CD4-positive, alpha-beta T cell treated with Interleukin-17A for 1 hour (primary cell): Measurements from ENCODE around the gene ARHGEF1.

Experiments
- DNase-seq: peaks from one replicate; pipeline ENCODE4 v3.0.0-alpha.2; 2020

The ARHGEF1 gene, protein sequence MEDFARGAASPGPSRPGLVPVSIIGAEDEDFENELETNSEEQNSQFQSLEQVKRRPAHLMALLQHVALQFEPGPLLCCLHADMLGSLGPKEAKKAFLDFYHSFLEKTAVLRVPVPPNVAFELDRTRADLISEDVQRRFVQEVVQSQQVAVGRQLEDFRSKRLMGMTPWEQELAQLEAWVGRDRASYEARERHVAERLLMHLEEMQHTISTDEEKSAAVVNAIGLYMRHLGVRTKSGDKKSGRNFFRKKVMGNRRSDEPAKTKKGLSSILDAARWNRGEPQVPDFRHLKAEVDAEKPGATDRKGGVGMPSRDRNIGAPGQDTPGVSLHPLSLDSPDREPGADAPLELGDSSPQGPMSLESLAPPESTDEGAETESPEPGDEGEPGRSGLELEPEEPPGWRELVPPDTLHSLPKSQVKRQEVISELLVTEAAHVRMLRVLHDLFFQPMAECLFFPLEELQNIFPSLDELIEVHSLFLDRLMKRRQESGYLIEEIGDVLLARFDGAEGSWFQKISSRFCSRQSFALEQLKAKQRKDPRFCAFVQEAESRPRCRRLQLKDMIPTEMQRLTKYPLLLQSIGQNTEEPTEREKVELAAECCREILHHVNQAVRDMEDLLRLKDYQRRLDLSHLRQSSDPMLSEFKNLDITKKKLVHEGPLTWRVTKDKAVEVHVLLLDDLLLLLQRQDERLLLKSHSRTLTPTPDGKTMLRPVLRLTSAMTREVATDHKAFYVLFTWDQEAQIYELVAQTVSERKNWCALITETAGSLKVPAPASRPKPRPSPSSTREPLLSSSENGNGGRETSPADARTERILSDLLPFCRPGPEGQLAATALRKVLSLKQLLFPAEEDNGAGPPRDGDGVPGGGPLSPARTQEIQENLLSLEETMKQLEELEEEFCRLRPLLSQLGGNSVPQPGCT

DNA sequence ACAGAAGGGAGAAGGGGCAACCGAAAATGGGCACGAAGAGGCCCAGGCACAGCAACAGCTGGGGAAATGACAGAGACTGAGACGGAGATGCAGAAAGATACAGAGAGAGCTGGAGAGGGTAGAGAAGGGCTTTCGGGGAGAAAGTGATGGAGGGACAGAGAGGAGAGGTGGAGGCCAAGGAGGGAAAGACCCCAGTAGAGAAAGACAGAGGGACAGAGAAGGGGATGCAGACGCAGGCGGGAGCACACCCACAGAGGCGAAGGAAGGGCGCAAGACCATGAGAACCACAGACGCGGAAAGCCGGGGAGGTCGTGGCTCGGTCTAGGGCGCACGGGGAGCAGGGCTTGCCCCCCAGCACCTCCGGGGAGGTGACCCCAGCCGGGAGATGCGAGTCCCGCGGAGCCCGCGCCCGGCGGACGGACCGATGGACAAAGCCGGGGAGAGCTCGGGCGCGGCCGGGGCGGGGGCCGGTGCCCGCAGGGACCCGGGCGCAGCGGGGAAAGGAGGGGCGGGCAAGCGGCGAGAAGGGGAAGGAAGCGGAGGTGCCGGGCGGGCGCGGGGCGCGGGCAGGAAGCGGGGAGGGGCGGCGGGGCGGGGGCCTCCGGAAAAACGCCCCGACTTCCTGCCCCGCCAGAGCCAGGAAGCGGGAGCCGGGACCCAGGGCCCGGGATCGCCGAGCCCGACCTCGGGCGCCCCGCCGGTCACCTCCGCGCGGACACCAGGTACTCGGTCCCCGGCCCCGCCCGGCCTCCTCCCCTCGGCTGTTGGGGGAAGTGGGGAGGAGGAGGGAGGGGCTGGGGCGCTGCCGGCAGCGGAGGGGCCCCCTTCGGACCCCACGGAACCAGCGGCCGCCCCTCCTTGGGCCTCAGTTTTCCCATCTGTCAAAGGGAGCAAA, at the start of gene ARHGEF1:
Gene ARHGEF1, plus strand, starts transcription at position 617 of the 895 bp plus-strand sequence. CDS start 4,899 bp downstream, outside the sequence.
- peak; percentile 57 for DNase-seq

DNA sequence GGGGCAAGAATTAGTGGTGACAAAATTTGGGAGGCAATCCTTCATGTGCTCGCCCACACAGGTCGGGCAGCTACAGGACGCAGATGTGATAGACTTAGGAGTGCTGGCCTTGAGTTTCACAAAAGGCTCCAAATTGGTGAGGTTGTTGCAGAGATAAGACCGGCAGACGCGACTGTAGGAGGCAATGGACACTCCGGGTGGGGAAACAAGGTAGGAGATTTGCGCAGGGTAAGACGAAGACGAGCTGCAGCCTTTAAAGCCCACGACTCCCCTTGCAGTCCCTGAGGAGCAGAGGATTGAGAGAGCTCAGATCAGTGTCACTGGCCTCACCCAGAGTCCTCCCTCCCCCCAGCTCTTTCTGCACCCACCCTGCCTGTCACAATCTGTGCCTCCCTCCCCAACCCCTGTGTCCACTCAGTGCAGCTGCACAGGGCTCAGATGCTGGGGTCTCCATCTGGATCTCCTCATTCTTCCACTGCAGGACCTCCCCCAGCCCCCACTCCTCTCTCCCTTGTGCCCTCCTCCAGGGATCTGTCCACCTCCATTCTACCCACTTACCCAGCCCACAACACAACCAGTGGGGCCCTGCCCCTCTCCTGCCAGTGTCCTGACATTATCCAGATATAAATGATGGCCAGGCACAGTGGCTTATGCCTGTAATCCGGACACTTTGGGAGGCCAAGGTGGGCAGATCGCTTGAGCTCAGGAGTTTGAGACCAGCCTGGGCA, 44.8 kb upstream of the ARHGEF1 start:
- no peak for DNase-seq

DNA sequence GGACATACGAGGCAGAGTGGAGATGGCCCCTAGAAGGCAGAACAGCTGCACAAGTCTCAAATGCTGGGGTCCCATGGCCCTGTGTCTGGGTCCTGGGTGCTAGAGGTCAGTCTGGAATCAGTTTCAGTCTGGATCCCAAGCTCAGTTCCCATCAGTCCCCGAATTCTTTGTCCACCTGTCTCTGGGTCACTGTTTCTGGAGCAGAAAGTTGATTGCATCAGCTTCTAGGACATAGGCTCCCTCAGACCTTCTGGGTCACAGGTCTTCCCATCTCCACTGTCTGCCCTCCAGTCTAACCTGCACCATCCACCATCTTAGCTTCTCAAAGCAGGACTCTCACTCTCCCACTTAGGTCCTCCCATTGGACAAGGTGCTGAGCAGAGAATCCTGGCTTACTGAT, 43.8 kb upstream of the ARHGEF1 start:
- DNase-seq = no peak

DNA sequence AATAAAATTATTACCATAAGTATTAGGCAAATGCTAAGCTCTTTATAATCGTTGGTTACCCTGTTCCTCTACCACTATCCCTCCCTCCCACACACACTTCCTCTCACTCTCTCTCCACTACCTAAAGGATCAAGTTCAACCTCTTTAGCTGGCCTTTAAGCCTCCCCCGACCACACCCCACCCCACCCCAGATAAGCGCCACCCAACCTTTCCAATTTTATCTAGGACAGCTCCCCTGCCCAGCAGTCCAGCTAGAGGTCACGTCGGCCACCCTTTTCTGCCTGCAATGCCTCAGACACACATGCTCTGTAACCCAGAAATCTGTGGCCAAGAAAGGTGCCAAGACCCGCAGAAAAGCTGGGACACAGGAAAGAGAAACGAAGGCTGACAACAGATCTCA, 39.6 kb upstream of the ARHGEF1 start:
- no peak for DNase-seq

DNA sequence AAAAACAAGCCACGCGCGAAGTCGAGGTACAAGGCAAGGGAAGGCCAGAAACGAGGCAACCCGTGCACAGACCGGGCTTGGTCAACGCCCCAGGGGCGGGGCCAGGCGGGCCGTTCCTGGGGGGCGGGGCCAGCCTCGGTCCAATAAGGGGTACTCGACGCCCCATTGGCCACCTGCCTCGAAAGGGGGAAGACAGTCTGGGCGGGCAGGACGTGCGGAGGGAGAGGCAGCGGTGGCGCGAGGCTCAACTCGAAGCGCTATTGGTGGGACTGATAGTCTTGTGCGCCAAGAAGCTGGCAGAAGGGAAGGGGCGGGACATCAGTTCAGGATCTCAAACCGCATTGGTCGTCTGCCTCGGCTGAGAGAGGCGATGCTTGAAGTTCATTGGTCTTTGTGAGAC, 38.4 kb upstream of the ARHGEF1 start, which contains the start of gene LYPD4:
Gene LYPD4, minus strand, starts transcription at position 83 of the 400 bp plus-strand sequence. CDS start 5,398 bp downstream, outside the sequence.
- DNase-seq = no peak

- DNase-seq = no peak
Measured at GRCh38 chr19:41845001-41845050, 38.2 kb upstream of the ARHGEF1 start, which contains the start of gene DMRTC2. DMRTC2 (plus strand) TSS chr19:41845042; CDS start chr19:41847429, 2,387 bp downstream.

GRCh38 chr19:41845051-41845590, 37.9 kb upstream of the ARHGEF1 start:
- no peak for DNase-seq

DNA sequence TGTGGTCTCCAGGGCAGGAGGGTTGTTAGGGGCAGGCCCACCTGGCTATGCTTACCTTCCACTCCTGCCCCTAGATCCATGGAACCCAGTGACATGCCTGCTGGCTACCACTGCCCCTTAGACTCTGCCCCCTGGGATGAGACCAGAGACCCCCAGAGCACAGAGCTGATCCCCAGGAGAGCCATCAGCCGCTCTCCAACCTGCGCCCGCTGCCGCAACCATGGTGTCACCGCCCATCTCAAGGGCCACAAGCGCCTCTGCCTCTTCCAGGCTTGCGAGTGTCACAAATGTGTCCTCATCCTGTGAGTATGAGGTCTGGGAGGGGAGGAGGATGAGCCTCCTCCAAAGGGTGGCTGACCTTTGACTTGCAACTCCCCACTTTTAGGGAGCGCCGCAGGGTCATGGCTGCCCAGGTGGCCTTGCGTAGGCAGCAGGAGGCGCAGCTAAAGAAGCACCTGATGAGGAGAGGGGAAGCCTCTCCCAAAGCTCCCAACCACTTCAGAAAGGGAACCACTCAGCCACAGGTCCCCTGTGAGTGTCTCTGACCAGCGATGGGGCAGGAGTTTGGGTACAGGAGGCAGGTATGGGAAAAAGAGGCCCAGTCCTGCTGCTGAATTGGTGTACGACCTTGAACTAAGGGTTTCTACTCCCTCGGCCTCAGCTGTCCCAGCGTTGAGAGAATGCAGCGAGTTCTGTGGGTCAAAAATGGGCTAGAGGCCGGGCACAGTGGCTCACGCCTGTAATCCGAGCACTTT, 35.5 kb upstream of the ARHGEF1 start:
- DNase-seq = no peak

- no peak for DNase-seq
Measured at GRCh38 chr19:41848666-41849065, 34.3 kb upstream of the ARHGEF1 start.

GRCh38 chr19:41849067-41849466, 33.9 kb upstream of the ARHGEF1 start:
- no peak for DNase-seq

DNA sequence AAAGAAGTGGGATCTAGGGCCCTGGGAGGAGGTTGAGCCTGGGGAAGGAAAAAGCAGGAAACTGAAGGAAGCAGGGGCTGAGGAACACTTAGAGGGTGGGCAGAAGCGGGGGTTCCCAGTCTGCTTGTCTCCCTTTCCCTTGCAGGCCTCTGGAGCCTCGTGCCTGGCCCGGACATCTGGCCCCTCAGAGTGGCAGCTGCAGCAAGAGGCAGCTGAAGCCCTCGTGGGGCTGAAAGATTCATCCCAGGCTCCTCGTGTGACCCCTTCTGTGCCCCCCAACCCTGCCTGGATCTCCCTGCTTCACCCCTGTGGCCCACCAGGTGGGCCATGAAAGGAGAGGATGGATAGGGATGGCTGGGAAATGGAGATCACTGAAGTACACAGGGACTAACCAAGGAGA, 32.6 kb upstream of the ARHGEF1 start:
- no peak for DNase-seq

- no peak for DNase-seq
Measured at GRCh38 chr19:41851456-41851855, 31.5 kb upstream of the ARHGEF1 start.

DNA sequence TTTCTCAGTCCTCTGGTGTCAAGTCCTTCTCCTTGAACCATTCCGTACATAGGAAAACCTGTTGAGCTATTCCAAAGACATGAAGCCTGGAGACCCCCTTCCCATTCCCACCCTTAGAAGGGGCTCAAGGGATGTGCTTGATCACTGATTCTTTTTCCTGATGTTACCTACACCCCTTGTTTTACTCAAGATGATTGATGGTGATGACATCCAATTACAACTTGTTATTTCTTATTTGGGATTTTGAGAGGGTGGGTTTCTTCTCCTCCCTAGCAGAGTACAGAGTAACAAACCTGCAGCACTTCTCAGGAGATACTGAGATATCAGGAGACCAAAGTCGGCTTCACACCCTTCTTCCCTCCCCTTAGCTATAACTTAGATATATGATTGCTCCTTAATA, 29.6 kb upstream of the ARHGEF1 start:
- DNase-seq = no peak

- no peak for DNase-seq
Measured at GRCh38 chr19:41853768-41854167, 29.2 kb upstream of the ARHGEF1 start.

GRCh38 chr19:41859213-41859617, 23.8 kb upstream of the ARHGEF1 start:
- DNase-seq = no peak

DNA sequence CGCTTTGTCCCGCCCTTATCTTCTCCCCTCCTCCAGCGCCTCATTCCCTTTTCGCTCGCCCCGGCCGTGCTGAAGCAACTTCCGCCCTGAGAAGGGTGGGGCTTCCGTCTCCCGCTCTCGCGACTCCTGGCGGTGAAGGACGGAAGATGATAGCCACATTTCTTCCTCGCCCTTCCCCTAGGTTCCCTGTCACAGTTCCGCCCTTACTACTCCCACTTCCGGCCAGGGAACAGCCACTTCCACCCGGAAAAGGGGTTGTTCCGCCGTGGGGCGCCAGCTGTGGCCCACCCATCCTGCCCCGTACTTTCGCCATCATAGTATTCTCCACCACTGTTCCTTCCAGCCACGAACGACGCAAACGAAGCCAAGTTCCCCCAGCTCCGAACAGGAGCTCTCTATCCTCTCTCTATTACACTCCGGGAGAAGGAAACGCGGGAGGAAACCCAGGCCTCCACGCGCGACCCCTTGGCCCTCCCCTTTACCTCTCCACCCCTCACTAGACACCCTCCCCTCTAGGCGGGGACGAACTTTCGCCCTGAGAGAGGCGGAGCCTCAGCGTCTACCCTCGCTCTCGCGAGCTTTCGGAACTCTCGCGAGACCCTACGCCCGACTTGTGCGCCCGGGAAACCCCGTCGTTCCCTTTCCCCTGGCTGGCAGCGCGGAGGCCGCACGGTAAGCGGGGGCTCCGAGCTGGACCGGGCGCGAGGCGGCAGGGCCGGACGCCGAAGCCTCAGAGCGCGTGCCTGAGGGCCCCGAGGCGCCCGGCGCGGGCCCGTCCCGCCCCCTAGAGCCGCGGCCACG, 23.2 kb upstream of the ARHGEF1 start, which contains the start of gene RPS19:
Gene RPS19, plus strand, starts transcription at position 638 of the 801 bp plus-strand sequence. CDS start 520 bp downstream, outside the sequence.
- peak; percentile 99 for DNase-seq

DNA sequence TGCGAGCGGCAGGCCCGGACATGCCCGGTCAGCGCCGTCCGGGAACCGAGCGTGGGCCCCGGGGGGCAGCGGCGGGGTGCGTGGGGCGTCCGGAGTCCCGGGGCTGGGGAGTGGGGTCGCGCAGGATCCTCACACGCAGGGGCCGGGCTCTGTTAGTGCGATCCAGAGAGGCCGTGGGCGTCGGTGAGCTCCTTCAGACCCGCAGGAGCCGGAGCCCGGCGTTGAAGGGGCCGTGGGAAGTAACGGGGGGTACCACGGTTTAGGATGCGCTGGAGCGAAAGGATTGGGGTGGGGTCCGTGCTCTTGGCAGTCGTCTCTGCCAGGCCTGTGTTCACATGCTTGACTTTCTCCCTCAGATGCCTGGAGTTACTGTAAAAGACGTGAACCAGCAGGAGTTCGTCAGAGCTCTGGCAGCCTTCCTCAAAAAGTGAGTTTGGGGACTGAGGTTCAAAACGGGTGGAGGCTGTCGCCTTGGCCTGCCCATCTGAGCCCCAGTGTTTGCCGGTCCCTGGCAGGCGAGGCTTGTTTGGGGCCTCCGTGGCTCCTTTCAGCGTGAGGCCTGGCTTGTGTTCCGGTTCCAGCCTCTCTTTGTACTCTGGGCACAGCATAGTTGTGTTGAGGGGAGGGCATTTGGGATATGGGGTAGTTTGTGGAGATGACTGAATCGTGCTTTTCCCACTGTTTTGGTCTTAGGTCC, 22.4 kb upstream of the ARHGEF1 start:
- DNase-seq = peak; percentile 34

GRCh38 chr19:41861116-41861768, 21.7 kb upstream of the ARHGEF1 start:
- DNase-seq = no peak

GRCh38 chr19:41861846-41862245, 21.1 kb upstream of the ARHGEF1 start:
- DNase-seq = no peak
